K562 (cell line): ENCODE measurements around the gene NET1. TPM values are rescaled to one million over a fixed set of nuclear protein-coding genes. Genes with fewer than 3 reads are reported as not detected.

Experiments used
- CBFA2T2 ChIP-seq: fragments of 450-650 bp; conservative IDR thresholded peaks from 2 replicates; pipeline ENCODE4 v1.6.1; 2017; ENCODE audit warnings: mild to moderate bottlenecking
- CBX5 ChIP-seq: IDR thresholded peaks from 2 replicates; pipeline ENCODE4 v1.6.1; 2014; ENCODE audit warnings: low read depth, borderline replicate concordance
- CEBPB ChIP-seq: fragments of 450-650 bp; IDR thresholded peaks from 2 replicates; pipeline ENCODE4 v1.6.1; 2016; ENCODE audit warnings: missing genetic modification characterization, missing compliant biosample characterization
- DACH1 ChIP-seq: fragments of 450-650 bp; IDR thresholded peaks from 2 replicates; pipeline ENCODE4 v1.6.1; 2018; ENCODE audit not compliant: partially characterized antibody
- FOXK2 ChIP-seq, 2 experiments: fragments of 450-650 bp; IDR thresholded peaks in 1 of 2; conservative IDR thresholded peaks in 1 of 2; 2 replicates each; pipeline ENCODE4 v1.6.1; 2016; ENCODE audit warnings: low read depth in 2 of 2, mild to moderate bottlenecking in 1 of 2
- ILK ChIP-seq: fragments of 450-650 bp; IDR thresholded peaks from 2 replicates; pipeline ENCODE4 v1.6.1; 2016; ENCODE audit warnings: missing genetic modification characterization, low read depth, mild to moderate bottlenecking, missing compliant biosample characterization, moderate library complexity, borderline replicate concordance
- NCOA6 ChIP-seq: fragments of 450-650 bp; IDR thresholded peaks from 2 replicates; pipeline ENCODE4 v1.6.1; 2017; ENCODE audit warnings: mild to moderate bottlenecking
- PATZ1 ChIP-seq: fragments of 250-450 bp; sonication (Bioruptor Pico); IDR thresholded peaks from 2 replicates; pipeline ENCODE4 v1.5.0; 2020; ENCODE audit warnings: mild to moderate bottlenecking, borderline replicate concordance
- PCBP1 ChIP-seq: fragments of 200-400 bp; formaldehyde crosslinking; IDR thresholded peaks from 2 replicates; pipeline ENCODE4 v1.6.1; 2018; ENCODE audit warnings: mild to moderate bottlenecking, low read depth, low read length; ENCODE audit not compliant: poor library complexity, severe bottlenecking
- RB1 ChIP-seq: fragments of 450-650 bp; IDR thresholded peaks from 2 replicates; pipeline ENCODE4 v1.6.1; 2017; ENCODE audit warnings: low read depth, mild to moderate bottlenecking
- SAFB ChIP-seq: fragments of 200-400 bp; formaldehyde crosslinking; IDR thresholded peaks from 2 replicates; pipeline ENCODE4 v1.6.1; 2017; ENCODE audit warnings: low read depth, low read length, borderline replicate concordance
- TAL1 ChIP-seq: fragments of 450-650 bp; IDR thresholded peaks from 2 replicates; pipeline ENCODE4 v1.6.1; 2016; ENCODE audit warnings: mild to moderate bottlenecking
- TBL1XR1 ChIP-seq, 2 experiments: IDR thresholded peaks; 2 replicates each; pipeline ENCODE4 v1.6.1; 2012; ENCODE audit warnings: improper control_type of control experiment in 2 of 2, low read length in 2 of 2, mild to moderate bottlenecking in 1 of 2
- THRA ChIP-seq: fragments of 450-650 bp; IDR thresholded peaks from 2 replicates; pipeline ENCODE4 v1.6.1; 2017; ENCODE audit warnings: mild to moderate bottlenecking, moderate library complexity
- ZFP1 ChIP-seq: fragments of 450-650 bp; formaldehyde crosslinking; IDR thresholded peaks from 2 replicates; pipeline ENCODE4 v1.4.0; 2020; ENCODE audit warnings: mild to moderate bottlenecking, mixed read lengths
- ZNF197 ChIP-seq: fragments of 200-800 bp; sonication (Bioruptor generic); IDR thresholded peaks from 2 replicates; pipeline ENCODE4 v1.6.1; 2016; ENCODE audit warnings: low read depth, missing genetic modification characterization, missing compliant biosample characterization
- ZNF212 ChIP-seq: fragments of 450-650 bp; formaldehyde crosslinking; IDR thresholded peaks from 2 replicates; pipeline ENCODE4 v1.4.0; 2020; ENCODE audit warnings: mild to moderate bottlenecking
- ZNF586 ChIP-seq: fragments of 450-650 bp; formaldehyde crosslinking; conservative IDR thresholded peaks from 2 replicates; pipeline ENCODE4 v1.4.0; 2020; ENCODE audit warnings: mild to moderate bottlenecking, moderate library complexity
- polyA plus RNA-seq, 8 experiments: library from polyadenylated mRNA; depleted of rRNA in 4 of 8; stranded (reverse) in 5 of 8; unstranded in 3 of 8; fragments of >200 nt; fragmentation: Nextera tagmentation in 2 of 8; fragmentation: Illumina TruSeq in 1 of 8; extraction: Ambion mirVana in 2 of 8; extraction: Trizol in 1 of 8; gene quantifications; 2 replicates each; pipeline versions ENCODE4 v1.2.1 to v1.2.3, GENCODE V29; 2011 to 2014; ENCODE audit warnings: inconsistent platforms in 1 of 8, missing spikeins in 1 of 8
- total RNA-seq, 7 experiments: library from RNA; depleted of rRNA in 6 of 7; stranded (reverse); fragments of >200 nt in 6 of 7; fragmentation: Illumina TruSeq in 2 of 7; extraction: Trizol in 2 of 7; gene quantifications; 2 replicates each; pipeline versions ENCODE4 v1.2.1 to v1.2.3, GENCODE V29; 2011 to 2021; ENCODE audit warnings: low replicate concordance in 1 of 7
- TF ChIP-seq, protein P1 (sequence below): fragments of 200-800 bp; sonication (Bioruptor generic); IDR thresholded peaks from 2 replicates; pipeline ENCODE4 v1.6.1; 2017; ENCODE audit warnings: missing genetic modification characterization, missing compliant biosample characterization
- TF ChIP-seq, protein P2 (sequence below): fragments of 250-450 bp; sonication (Bioruptor Pico); IDR thresholded peaks from 2 replicates; pipeline ENCODE4 v1.5.0; 2021; ENCODE audit warnings: mild to moderate bottlenecking, borderline replicate concordance
- TF ChIP-seq, protein P3 (sequence below), 2 experiments: fragments of 250-450 bp in 1 of 2; fragments of 450-650 bp in 1 of 2; sonication (Bioruptor Pico) in 1 of 2; IDR thresholded peaks; 2 replicates each; pipeline versions ENCODE4 v1.6.1 to v1.8.0; 2016 to 2021; ENCODE audit warnings: mild to moderate bottlenecking in 2 of 2, moderate library complexity in 2 of 2, missing compliant biosample characterization in 1 of 2, missing genetic modification characterization in 1 of 2

Gene NET1
- total and polyA plus RNA-seq, 9 of the 15 experiments (the other 6 are each of a cell fraction or from before 2014, with no cell fraction given) = 47.4 to 258 (median 106) TPM

DNA sequence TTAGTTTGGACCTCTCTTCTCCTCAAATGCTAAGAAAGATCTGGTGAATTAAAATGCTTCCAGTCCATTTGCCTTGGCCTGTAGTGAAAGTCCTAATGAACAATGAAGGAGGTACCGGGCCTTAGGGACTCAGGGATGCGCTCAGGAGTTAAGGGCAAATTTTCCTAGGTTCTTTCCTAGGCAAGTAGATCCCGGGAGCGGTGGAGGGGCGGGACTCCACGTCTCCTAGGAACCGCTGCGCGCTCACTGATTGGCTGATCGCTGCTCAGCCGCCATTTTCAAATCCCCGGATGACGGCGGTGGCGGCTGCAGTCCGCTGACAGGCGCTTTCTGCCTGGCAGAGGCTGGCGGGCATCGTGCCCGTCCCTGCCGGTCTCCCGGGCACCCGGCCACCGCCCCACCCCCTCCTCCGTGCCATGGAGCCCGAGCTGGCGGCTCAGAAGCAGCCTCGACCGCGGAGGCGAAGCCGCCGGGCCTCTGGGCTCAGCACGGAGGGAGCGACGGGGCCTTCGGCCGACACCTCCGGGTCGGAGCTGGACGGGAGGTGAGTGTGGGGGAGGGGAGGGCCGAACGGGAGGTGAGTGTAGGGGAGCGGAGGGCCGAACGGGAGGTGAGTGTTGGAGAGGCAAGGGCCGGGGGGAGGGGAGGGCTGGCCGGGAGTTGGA, at the start of gene NET1 (continued):
- TF ChIP-seq, protein P1, sequence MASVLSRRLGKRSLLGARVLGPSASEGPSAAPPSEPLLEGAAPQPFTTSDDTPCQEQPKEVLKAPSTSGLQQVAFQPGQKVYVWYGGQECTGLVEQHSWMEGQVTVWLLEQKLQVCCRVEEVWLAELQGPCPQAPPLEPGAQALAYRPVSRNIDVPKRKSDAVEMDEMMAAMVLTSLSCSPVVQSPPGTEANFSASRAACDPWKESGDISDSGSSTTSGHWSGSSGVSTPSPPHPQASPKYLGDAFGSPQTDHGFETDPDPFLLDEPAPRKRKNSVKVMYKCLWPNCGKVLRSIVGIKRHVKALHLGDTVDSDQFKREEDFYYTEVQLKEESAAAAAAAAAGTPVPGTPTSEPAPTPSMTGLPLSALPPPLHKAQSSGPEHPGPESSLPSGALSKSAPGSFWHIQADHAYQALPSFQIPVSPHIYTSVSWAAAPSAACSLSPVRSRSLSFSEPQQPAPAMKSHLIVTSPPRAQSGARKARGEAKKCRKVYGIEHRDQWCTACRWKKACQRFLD = no peak
- TF ChIP-seq ZFP1 (CRISPR knock-in tag) = no peak
- no peak for TF ChIP-seq TBL1XR1 (IDR thresholded peaks at IDR 0.05; ENCODE audit: low read length in 2 of 2)
- no peak for TF ChIP-seq ZNF197 (CRISPR knock-in tag)
- peak; percentile 65; the same call in 1 of the 2 replicates for TF ChIP-seq RB1
- no peak for TF ChIP-seq ILK (tag)
- no peak for TF ChIP-seq DACH1
- no peak for TF ChIP-seq ZNF212 (CRISPR knock-in tag)
- TF ChIP-seq PATZ1 = no peak
- no peak for TF ChIP-seq NCOA6
- peak; percentile 62 for TF ChIP-seq PCBP1
- no peak for TF ChIP-seq SAFB
- TF ChIP-seq CBFA2T2 = no peak
- TF ChIP-seq CEBPB (tag) = no peak
- TF ChIP-seq, protein P2, sequence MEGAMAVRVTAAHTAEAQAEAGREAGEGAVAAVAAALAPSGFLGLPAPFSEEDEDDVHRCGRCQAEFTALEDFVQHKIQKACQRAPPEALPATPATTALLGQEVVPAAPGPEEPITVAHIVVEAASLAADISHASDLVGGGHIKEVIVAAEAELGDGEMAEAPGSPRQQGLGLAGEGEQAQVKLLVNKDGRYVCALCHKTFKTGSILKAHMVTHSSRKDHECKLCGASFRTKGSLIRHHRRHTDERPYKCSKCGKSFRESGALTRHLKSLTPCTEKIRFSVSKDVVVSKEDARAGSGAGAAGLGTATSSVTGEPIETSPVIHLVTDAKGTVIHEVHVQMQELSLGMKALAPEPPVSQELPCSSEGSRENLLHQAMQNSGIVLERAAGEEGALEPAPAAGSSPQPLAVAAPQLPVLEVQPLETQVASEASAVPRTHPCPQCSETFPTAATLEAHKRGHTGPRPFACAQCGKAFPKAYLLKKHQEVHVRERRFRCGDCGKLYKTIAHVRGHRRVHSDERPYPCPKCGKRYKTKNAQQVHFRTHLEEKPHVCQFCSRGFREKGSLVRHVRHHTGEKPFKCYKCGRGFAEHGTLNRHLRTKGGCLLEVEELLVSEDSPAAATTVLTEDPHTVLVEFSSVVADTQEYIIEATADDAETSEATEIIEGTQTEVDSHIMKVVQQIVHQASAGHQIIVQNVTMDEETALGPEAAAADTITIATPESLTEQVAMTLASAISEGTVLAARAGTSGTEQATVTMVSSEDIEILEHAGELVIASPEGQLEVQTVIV (CRISPR knock-in tag) = no peak
- peak in 1 of 2 experiments; percentile 85; a peak in 1 of 4 replicates for TF ChIP-seq FOXK2 (conservative IDR thresholded peaks at IDR 0.05 in 1 of 2, IDR thresholded peaks at IDR 0.05 in 1 of 2; ENCODE audit: low read depth in 2 of 2)
- no peak for TF ChIP-seq CBX5
- no peak for TF ChIP-seq TAL1
- TF ChIP-seq THRA = no peak
- TF ChIP-seq, protein P3, sequence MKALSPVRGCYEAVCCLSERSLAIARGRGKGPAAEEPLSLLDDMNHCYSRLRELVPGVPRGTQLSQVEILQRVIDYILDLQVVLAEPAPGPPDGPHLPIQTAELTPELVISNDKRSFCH (CRISPR knock-in tag; IDR thresholded peaks at IDR 0.05) = no peak
- TF ChIP-seq, protein P3 (tag; IDR thresholded peaks at IDR 0.05) = no peak
- no peak for TF ChIP-seq ZNF586 (CRISPR knock-in tag)
